Adipocyte (in vitro differentiated cells): ENCODE data around the gene C2CD3.
A peak's percentile ranks its signal among the peaks of the same experiment; 100 is the strongest.
"Not testable (repeated sequence)": the region's sequence is repeated elsewhere in the genome, so short reads cannot be mapped to it uniquely, and the experiment has no call there.

Source experiments
- DNase-seq: peaks from one replicate; pipeline ENCODE4 v3.0.0-alpha.2; 2015; ENCODE audit warnings: low read depth
- H3K27me3 ChIP-seq: replicated peaks from 2 replicates; pipeline ENCODE4 v1.7.0; 2013; ENCODE audit warnings: mild to moderate bottlenecking, low read length, moderate library complexity; ENCODE audit not compliant: control insufficient read depth, insufficient read depth
- H3K36me3 ChIP-seq: 2 replicates; pipeline ENCODE4 v1.7.0; 2013; ENCODE audit warnings: low read length, mild to moderate bottlenecking, moderate library complexity; ENCODE audit not compliant: control insufficient read depth, insufficient read depth, severe bottlenecking
- H3K4me1 ChIP-seq: 2 replicates; pipeline ENCODE4 v1.7.0; 2013; ENCODE audit warnings: mild to moderate bottlenecking, low read length, moderate library complexity; ENCODE audit not compliant: control insufficient read depth, insufficient read depth
- H3K4me3 ChIP-seq: 2 replicates; pipeline ENCODE4 v1.7.0; 2013; ENCODE audit warnings: mild to moderate bottlenecking, low read length, moderate library complexity
- H3K9ac ChIP-seq: 2 replicates; pipeline ENCODE4 v1.7.0; 2013; ENCODE audit warnings: mild to moderate bottlenecking, low read length, moderate library complexity
- H3K9me3 ChIP-seq: 2 replicates; pipeline ENCODE4 v1.7.0; 2013; ENCODE audit warnings: mild to moderate bottlenecking, low read length, moderate library complexity; ENCODE audit not compliant: control insufficient read depth

The C2CD3 gene

DNA sequence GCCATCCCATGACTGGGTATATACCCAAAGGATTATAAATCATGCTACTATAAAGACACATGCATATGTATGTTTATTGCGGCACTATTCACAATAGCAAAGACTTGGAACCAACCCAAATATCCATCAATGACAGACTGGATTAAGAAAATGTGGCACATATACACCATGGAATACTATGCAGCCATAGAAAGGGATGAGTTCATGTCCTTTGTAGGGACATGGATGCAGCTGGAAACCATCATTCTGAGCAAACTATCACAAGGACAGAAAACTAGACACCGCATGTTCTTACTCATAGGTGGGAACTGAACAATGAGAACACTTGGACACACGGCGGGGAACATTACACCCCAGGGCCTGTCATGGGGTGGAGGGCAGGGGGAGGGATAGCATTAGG lies 86.9 kb downstream of the C2CD3 start:
- H3K27me3 ChIP-seq, DNase-seq, H3K4me1 ChIP-seq, H3K4me3 ChIP-seq, H3K9ac ChIP-seq, H3K9me3 ChIP-seq: not testable (repeated sequence)
- H3K36me3 ChIP-seq: peaks cover 30% of the 10 kb centered on the region

- Histone ChIP-seq H3K4me3 (no peak overlapping the region), H3K36me3 (peaks cover 20% of the 10 kb centered on the region), H3K27me3 (no peaks in the 10 kb centered on the region), H3K4me1 (peaks cover 4% of the 10 kb centered on the region), H3K9me3 (no peaks in the 10 kb centered on the region), H3K9ac (no peak overlapping the region)
- DNase-seq: no peak
Measured at GRCh38 chr11:74081428-74081827, 89.4 kb downstream of the C2CD3 start.

DNA sequence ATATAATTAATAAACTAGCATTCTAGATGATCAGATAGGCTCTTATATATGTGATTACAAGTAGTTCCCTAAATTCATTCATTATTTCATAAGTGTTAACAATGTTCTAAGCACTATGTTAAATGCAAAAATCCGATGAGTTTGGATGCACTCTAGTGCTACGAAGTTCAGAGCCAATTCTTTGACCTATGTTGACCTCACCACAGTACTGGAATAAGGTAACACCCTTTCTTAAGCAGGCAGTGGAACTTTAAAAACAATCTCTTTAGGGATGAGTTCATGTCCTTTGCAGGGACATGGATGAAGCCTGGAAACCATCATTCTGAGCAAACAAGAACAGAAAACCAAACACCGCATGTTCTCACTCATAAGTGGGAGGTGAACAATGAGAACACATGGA lies 93.6 kb downstream of the C2CD3 start:
- Histone ChIP-seq H3K36me3 (peaks cover 34% of the 10 kb centered on the region), H3K27me3 (no peaks in the 10 kb centered on the region)

DNA sequence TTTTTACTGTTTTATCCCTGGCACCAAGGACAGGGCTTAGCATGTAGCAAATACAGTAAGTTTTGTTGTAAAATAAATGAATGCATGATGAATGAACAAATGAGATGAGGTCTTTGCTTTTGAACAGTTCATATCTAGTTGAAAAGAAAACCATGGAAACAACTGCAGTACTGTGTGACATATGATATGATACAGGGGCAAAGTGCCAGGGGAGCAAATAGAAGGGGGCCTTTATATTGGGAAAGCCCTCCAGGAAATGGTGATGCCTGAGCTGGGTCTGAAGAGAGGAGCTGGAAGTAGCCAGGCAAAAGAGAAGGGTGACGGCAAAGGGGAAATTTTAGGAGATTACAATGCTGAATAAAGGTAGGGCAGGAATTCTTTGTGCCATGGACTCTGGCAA lies 98.1 kb downstream of the C2CD3 start:
- Histone ChIP-seq H3K9ac (no peak overlapping the region), H3K4me3 (no peak overlapping the region), H3K27me3 (no peaks in the 10 kb centered on the region), H3K4me1 (no peaks in the 10 kb centered on the region), H3K9me3 (no peaks in the 10 kb centered on the region), H3K36me3 (peaks cover 30% of the 10 kb centered on the region)
- DNase-seq: no peak

More for the DNA sequence above, 93.6 kb downstream of the C2CD3 start:
- Histone ChIP-seq H3K9me3 (no peaks in the 10 kb centered on the region), H3K9ac (no peak overlapping the region), H3K4me1 (no peaks in the 10 kb centered on the region), H3K4me3 (no peak overlapping the region)
- no peak for DNase-seq

DNA sequence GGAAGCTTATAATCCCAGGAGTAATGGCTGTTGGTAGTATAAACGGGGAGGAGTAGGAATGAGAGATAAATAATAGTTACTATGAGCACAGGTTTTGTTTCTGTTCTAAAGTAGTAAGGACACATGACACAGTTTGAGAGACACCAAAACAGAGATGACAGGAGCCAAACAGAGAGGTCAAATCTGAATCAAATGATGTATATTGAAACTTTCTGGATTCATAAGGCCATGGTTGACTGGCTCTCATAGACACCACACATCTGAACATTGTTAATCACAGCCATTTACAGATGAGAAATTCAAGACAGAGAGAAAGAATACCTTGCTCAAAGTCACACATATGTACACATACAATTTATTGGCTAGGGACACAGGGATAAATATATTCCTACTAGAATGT lies 98.5 kb downstream of the C2CD3 start:
- Histone ChIP-seq H3K27me3 (no peaks in the 10 kb centered on the region), H3K4me3 (no peak overlapping the region), H3K9ac (no peak overlapping the region), H3K4me1 (no peaks in the 10 kb centered on the region), H3K9me3 (no peaks in the 10 kb centered on the region), H3K36me3 (peaks cover 31% of the 10 kb centered on the region)
- no peak for DNase-seq

DNA sequence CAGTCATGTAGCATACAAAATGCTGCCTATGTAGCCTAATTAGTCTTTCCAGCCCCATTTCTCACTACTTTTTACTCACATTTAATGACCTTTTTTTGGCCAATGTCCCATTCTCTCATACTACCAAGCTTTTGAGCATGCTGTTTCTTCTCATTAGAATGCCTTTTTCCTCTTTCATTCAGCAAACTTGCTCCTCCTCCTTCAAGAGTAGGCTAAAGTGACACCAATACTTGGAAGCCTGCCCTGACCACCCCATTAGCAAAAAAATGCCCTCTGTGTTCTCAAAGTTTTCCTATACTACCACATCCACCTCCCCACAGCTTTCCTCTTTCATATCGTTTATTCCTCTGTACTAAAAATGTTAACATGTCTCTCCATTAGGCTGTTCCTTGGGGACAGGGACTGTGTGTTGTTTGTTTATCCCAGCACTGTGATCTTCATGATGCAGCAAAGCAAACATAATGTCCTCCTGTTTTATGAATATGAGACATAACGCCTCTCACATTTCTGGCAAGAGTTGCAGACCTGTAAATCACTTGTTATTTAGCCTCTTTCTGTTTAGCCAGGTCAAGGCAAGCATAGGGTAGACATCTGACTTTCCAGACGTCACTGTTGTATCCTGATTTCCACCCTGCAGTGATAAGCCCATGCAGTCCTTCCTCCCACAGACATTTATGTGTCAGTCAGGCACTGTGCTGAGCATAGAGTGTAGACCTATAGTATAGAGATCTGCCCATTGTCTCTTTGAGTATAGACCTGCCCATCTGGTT lies 99.9 kb downstream of the C2CD3 start:
- no peaks in the 10 kb centered on the region for H3K4me1 ChIP-seq
- peaks cover 30% of the 10 kb centered on the region for H3K36me3 ChIP-seq
- no peaks in the 10 kb centered on the region for H3K9me3 ChIP-seq
- H3K27me3 ChIP-seq: no peaks in the 10 kb centered on the region
- H3K9ac ChIP-seq: no peak overlapping the region
- no peak for DNase-seq
- H3K4me3 ChIP-seq: no peak overlapping the region

GRCh38 chr11:74069146-74070046 lies 101.4 kb downstream of the C2CD3 start:
- Histone ChIP-seq H3K9ac (no peak overlapping the region), H3K27me3 (no peaks in the 10 kb centered on the region), H3K36me3 (peaks cover 28% of the 10 kb centered on the region), H3K4me1 (no peaks in the 10 kb centered on the region), H3K4me3 (no peak overlapping the region), H3K9me3 (no peaks in the 10 kb centered on the region)
- peak; percentile 48 for DNase-seq

DNA sequence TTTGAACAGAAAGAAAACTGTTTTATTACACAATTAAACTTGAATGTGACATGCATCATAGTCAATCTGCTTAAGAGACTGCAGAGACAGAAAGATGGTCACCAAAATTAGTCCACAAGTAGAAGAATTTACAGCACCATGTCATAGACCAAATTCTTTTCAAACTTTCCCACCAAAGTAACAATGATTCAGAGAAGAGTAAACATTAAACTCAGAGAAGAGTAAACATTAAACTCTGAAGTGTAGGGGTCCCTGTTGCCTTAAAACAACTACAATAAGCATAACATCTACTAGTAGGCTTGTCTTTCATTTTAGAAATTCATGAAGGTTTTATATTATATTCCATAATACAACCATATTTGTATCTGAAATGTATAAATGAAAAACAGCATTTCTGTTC lies 104.1 kb downstream of the C2CD3 start:
- H3K4me3 ChIP-seq, H3K36me3 ChIP-seq, H3K9ac ChIP-seq, H3K9me3 ChIP-seq, H3K27me3 ChIP-seq, H3K4me1 ChIP-seq: not testable (repeated sequence)
- DNase-seq: peak; percentile 23

- not testable (repeated sequence) for H3K4me3 ChIP-seq, H3K9me3 ChIP-seq, DNase-seq, H3K9ac ChIP-seq, H3K27me3 ChIP-seq, H3K4me1 ChIP-seq, H3K36me3 ChIP-seq
Measured at GRCh38 chr11:74065534-74065933, 105.3 kb downstream of the C2CD3 start.

DNA sequence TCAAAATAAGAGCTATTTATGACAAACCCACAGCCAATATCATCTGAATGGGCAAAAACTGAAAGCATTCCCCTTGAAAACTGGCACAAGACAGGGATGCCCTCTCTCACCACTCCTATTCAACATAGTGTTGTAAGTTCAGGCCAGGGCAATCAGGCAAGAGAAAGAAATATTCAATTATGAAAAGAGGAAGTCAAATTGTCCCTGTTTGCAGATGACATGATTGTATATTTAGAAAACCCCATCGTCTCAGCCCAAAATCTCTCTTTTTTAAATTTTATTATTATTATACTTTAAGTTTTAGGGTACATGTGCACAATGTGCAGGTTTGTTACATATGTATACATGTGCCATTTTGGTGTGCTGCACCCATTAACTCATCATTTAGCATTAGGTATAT lies 107.2 kb downstream of the C2CD3 start:
- not testable (repeated sequence) for H3K27me3 ChIP-seq, H3K9me3 ChIP-seq, H3K4me3 ChIP-seq, H3K36me3 ChIP-seq, H3K9ac ChIP-seq, DNase-seq, H3K4me1 ChIP-seq

DNA sequence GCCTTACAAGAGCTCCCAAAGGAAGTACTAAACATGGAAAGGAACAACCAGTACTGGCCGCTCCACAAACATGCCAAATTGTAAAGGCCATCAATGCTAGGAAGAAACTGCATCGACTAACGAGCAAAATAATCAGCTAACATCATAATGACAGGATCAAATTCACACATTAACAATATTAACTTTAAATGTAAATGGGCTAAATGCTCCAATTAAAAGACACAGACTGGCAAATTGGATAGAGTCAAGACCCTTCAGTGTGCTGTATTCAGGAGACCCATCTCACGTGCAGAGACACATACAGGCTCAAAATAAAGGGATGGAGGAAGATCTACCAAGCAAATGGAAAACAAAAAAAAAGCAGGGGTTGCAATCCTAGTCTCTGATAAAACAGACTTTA lies 109.2 kb downstream of the C2CD3 start:
- not testable (repeated sequence) for H3K4me1 ChIP-seq, H3K9ac ChIP-seq, H3K27me3 ChIP-seq, H3K36me3 ChIP-seq, DNase-seq, H3K9me3 ChIP-seq, H3K4me3 ChIP-seq
